CD4-positive, alpha-beta T cell treated with Interleukin-4 for 4 hours (primary cell): ENCODE data around the gene NR2C2.
"Not testable (repeated sequence)": the region's sequence is repeated elsewhere in the genome, so short reads cannot be mapped to it uniquely, and the experiment has no call there.

Experiments
- DNase-seq: peaks from one replicate; pipeline ENCODE4 v3.0.0-alpha.2; 2020

NR2C2 gene

GRCh38 chr3:14947100-14947885 is at the start of gene NR2C2:
NR2C2 (plus strand) TSS chr3:14947583; CDS start chr3:15003915, 56,332 bp downstream.
- peak; percentile 89 for DNase-seq

GRCh38 chr3:14898929-14899328 is 48.5 kb upstream of the NR2C2 start:
- no peak for DNase-seq

- DNase-seq: no peak
Measured at GRCh38 chr3:14899993-14900618, 47.3 kb upstream of the NR2C2 start.

GRCh38 chr3:14900881-14901873 is 46.2 kb upstream of the NR2C2 start:
- DNase-seq: no peak

- no peak for DNase-seq
Measured at GRCh38 chr3:14902719-14903118, 44.7 kb upstream of the NR2C2 start.

- not testable (repeated sequence) for DNase-seq
Measured at GRCh38 chr3:14903501-14903900, 43.9 kb upstream of the NR2C2 start.

- no peak for DNase-seq
Measured at GRCh38 chr3:14905055-14905657, 42.2 kb upstream of the NR2C2 start.

GRCh38 chr3:14906355-14906971 is 40.9 kb upstream of the NR2C2 start:
- no peak for DNase-seq

GRCh38 chr3:14907043-14907966 is 40.1 kb upstream of the NR2C2 start:
- DNase-seq: no peak

GRCh38 chr3:14909250-14909649 is 38.1 kb upstream of the NR2C2 start:
- no peak for DNase-seq

GRCh38 chr3:14911651-14912050 is 35.7 kb upstream of the NR2C2 start:
- DNase-seq: no peak

- no peak for DNase-seq
Measured at GRCh38 chr3:14913071-14913925, 34.1 kb upstream of the NR2C2 start.

- no peak for DNase-seq
Measured at GRCh38 chr3:14913926-14914778, 33.2 kb upstream of the NR2C2 start.

- DNase-seq: no peak
Measured at GRCh38 chr3:14914779-14915117, 32.6 kb upstream of the NR2C2 start.

- DNase-seq: no peak
Measured at GRCh38 chr3:14915636-14916222, 31.7 kb upstream of the NR2C2 start.

GRCh38 chr3:14918356-14918860 is 29.0 kb upstream of the NR2C2 start:
- DNase-seq: no peak

- no peak for DNase-seq
Measured at GRCh38 chr3:14920536-14920935, 26.8 kb upstream of the NR2C2 start.

GRCh38 chr3:14921034-14921616 is 26.3 kb upstream of the NR2C2 start:
- peak; percentile 75 for DNase-seq
